Right renal cortex interstitium (tissue), 3 donors: ENCODE data around the gene CEP135. TPM values are rescaled to one million over a fixed set of nuclear protein-coding genes. Genes with fewer than 3 reads are reported as not detected.
"Not testable (repeated sequence)": the region's sequence is repeated elsewhere in the genome, so short reads cannot be mapped to it uniquely, and the experiment has no call there.

Experiments used
- DNase-seq, 3 donors: peaks; one replicate each; pipeline ENCODE4 v3.0.0-alpha.2; 2013; ENCODE audit warnings: low read depth in 3 of 3, low spot score in 2 of 3
- polyA plus RNA-seq, 3 donors: library from polyadenylated mRNA; unstranded; fragments of 120-200 nt; gene quantifications; one replicate each; pipeline ENCODE4 v1.2.1, GENCODE V29; 2013; ENCODE audit not compliant: insufficient read length in 3 of 3

The CEP135 gene
- polyA plus RNA-seq, 3 donors: 12.4 to 13.3 (median 13.3) TPM

- no peak for DNase-seq
Observed at GRCh38 chr4:56067826-56068225, 119.1 kb downstream of the CEP135 start.

GRCh38 chr4:56072730-56073129 is 124.0 kb downstream of the CEP135 start:
- DNase-seq: not testable (repeated sequence)

- DNase-seq: no peak
Observed at GRCh38 chr4:56077676-56078075, 128.9 kb downstream of the CEP135 start.

- no peak for DNase-seq
Observed at GRCh38 chr4:56078866-56079265, 130.1 kb downstream of the CEP135 start.

GRCh38 chr4:56080384-56080783 is 131.6 kb downstream of the CEP135 start:
- DNase-seq: peak; percentile 47 to 53 (median 49)

GRCh38 chr4:56082829-56083228 is 134.1 kb downstream of the CEP135 start:
- DNase-seq: no peak

Other genes starting within 250 kb of the CEP135 start
- gene EXOC1L, start 129.2 kb upstream of the CEP135 start, polyA plus RNA-seq: not detected
- gene EXOC1, start 95.3 kb upstream of the CEP135 start, polyA plus RNA-seq: 10 to 100 TPM; 40.7 to 49.9 (median 47.7) TPM